ENCODE results near the gene GSTP1.

GRCh38 chr11:67632982-67633755 is 49.6 kb downstream of the GSTP1 start:
- no peak for TF ChIP-seq CTCF (conservative IDR thresholded peaks at IDR 0.05; ENCODE audit: low read length)
- TF ChIP-seq EZH2phosphoT487 (IDR thresholded peaks at IDR 0.05; ENCODE audit: borderline replicate concordance, low read depth, low read length) = no peak

Data from OCI-LY7 (cell line).